ENCODE measurements around the gene SLC39A11.

Gene SLC39A11

DNA sequence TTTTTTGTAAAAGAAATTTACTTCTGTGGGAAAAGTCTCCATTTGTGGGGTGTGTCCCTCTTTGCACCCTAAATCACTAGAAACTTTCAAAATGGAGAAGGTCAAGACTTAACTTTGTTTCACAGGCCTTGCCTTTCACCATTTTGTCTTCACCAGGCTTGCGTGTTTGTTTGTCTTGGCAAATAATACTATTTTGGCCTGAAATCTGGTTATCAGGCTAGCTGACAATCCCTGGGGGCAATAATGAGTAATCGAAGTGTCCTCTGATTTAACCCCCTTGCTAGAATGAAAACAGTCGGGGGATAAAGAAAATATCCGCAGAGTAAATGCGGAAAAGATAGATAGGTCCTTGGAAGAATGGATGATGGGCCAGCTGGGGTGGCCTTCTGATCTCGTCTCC lies 34.5 kb downstream of the SLC39A11 start:
- Histone ChIP-seq H3K4me3 (replicated peaks; ENCODE audit: insufficient read depth, low read length) (no peak overlapping the region), H3K27me3 (ENCODE audit: insufficient read depth, poor library complexity, severe bottlenecking) (no peaks in the 10 kb centered on the region), H3K27ac (replicated peaks) (no peak overlapping the region)
- TF ChIP-seq SPI1 (IDR thresholded peaks at IDR 0.05; ENCODE audit: borderline replicate concordance, low read depth): no peak
- TF ChIP-seq CTCF (IDR thresholded peaks at IDR 0.05; ENCODE audit: insufficient read depth, low read length): no peak
- no peak for TF ChIP-seq POLR2AphosphoS5 (IDR thresholded peaks at IDR 0.05; ENCODE audit: low read depth)
- no peak for TF ChIP-seq REST (IDR thresholded peaks at IDR 0.05; ENCODE audit: insufficient replicate concordance, low read depth)
- no peak for TF ChIP-seq GABPA (IDR thresholded peaks at IDR 0.05; ENCODE audit: low read depth)
- DNase-seq (ENCODE audit: low read depth in 1 of 2, low spot score in 1 of 2): no peak

DNA sequence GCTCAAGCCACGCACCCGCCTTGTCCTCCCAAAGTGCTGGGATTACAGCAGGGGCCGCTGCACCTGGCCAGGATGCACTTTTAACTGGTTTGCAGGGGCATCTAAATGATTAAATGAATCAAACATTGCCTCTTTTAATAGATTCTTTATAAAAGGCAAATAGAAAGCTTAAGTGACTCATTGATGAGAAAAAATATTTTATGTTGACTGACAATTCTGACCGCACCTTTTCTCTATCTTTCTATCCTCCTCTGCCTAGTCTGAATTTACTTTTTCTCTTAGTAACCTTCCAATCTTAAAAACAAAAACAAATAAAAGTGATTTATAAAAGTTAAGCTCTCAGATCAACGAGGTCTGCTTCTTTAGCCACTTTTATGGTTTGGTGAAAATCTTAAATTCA lies 35.3 kb downstream of the SLC39A11 start:
- Histone ChIP-seq H3K27me3 (ENCODE audit: insufficient read depth, poor library complexity, severe bottlenecking) (no peaks in the 10 kb centered on the region), H3K27ac (replicated peaks) (no peak overlapping the region)
- TF ChIP-seq GABPA (IDR thresholded peaks at IDR 0.05; ENCODE audit: low read depth): no peak
- no peak for TF ChIP-seq POLR2AphosphoS5 (IDR thresholded peaks at IDR 0.05; ENCODE audit: low read depth)
- TF ChIP-seq REST (IDR thresholded peaks at IDR 0.05; ENCODE audit: insufficient replicate concordance, low read depth): no peak
- TF ChIP-seq CTCF (IDR thresholded peaks at IDR 0.05; ENCODE audit: insufficient read depth, low read length): no peak
- no peak for TF ChIP-seq SPI1 (IDR thresholded peaks at IDR 0.05; ENCODE audit: borderline replicate concordance, low read depth)

DNA sequence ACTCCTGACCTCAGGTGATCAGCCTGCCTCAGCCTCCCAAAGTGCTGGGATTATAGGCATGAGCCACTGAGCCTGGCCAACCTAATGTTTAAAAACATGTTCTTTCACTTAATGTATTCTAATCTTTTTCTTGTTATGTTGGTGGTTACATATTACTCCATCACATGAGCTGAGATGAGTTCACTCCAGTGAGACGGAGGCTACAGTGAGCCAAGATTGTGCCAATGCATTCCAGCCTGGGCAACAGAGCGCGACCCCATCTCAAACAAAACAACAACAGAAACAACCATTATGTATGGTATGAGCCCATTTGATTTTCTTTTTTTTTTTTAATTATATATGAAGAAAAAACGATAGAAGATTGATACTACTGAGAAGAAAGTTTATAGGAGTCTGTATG lies 39.6 kb downstream of the SLC39A11 start:
- DNase-seq (ENCODE audit: low read depth in 1 of 2, low spot score in 1 of 2): no peak
- Histone ChIP-seq H3K27me3 (ENCODE audit: insufficient read depth, poor library complexity, severe bottlenecking) (no peaks in the 10 kb centered on the region), H3K4me3 (replicated peaks; ENCODE audit: insufficient read depth, low read length) (no peak overlapping the region), H3K27ac (replicated peaks) (no peak overlapping the region)
- TF ChIP-seq REST (IDR thresholded peaks at IDR 0.05; ENCODE audit: insufficient replicate concordance, low read depth) (no peak), GABPA (IDR thresholded peaks at IDR 0.05; ENCODE audit: low read depth) (no peak), CTCF (IDR thresholded peaks at IDR 0.05; ENCODE audit: insufficient read depth, low read length) (no peak), POLR2AphosphoS5 (IDR thresholded peaks at IDR 0.05; ENCODE audit: low read depth) (no peak), SPI1 (IDR thresholded peaks at IDR 0.05; ENCODE audit: borderline replicate concordance, low read depth) (no peak)

More for the DNA sequence above, 35.3 kb downstream of the SLC39A11 start:
- DNase-seq (ENCODE audit: low read depth in 1 of 2, low spot score in 1 of 2): no peak
- no peak overlapping the region for H3K4me3 ChIP-seq (replicated peaks; ENCODE audit: insufficient read depth, low read length)

Measured in HL-60 (cell line).